ENCODE results near the gene OR2AK2. TPM values are rescaled to one million over a fixed set of nuclear protein-coding genes. Genes with fewer than 3 reads are reported as not detected.

The OR2AK2 gene
- total and polyA plus RNA-seq, 3 donors from 2014 or later, result 0.38 to 2.2 (median 0.74) TPM

DNA sequence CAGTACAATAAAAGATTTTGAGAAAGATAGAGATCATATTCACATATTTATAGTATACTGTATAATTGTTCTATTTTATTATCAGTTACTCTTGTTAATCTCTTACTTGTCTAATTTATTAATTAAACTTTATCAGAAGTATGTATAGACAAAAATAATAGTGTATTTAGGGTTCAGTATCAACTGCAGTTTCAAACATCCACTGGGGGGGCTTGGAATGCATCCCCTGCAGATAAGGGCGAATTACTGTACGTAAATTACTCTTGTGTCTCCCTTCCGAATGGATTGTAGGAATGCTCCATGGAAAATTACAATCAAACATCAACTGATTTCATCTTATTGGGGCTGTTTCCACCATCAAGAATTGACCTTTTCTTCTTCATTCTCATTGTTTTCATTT, 16.5 kb upstream of the OR2AK2 start, which contains the start of gene OR2L8:
TSS of gene OR2L8 (plus strand) at position 301 of the 400 bp plus-strand sequence. CDS start at position 301, 0 bp downstream.
- no peak for TF ChIP-seq POLR2A (IDR thresholded peaks at IDR 0.05)
- TF ChIP-seq, protein P1, sequence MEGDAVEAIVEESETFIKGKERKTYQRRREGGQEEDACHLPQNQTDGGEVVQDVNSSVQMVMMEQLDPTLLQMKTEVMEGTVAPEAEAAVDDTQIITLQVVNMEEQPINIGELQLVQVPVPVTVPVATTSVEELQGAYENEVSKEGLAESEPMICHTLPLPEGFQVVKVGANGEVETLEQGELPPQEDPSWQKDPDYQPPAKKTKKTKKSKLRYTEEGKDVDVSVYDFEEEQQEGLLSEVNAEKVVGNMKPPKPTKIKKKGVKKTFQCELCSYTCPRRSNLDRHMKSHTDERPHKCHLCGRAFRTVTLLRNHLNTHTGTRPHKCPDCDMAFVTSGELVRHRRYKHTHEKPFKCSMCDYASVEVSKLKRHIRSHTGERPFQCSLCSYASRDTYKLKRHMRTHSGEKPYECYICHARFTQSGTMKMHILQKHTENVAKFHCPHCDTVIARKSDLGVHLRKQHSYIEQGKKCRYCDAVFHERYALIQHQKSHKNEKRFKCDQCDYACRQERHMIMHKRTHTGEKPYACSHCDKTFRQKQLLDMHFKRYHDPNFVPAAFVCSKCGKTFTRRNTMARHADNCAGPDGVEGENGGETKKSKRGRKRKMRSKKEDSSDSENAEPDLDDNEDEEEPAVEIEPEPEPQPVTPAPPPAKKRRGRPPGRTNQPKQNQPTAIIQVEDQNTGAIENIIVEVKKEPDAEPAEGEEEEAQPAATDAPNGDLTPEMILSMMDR (IDR thresholded peaks at IDR 0.05), result no peak
- WGBS, 2 donors, result 85 to 90% methylated on average over 3 of the region's 3 CpGs
- H3K27ac ChIP-seq, result no peak within 1 kb of the TSS
- intact Hi-C loops (cut with DNase I; ENCODE audit: low total_unique reads), result no loop called here
- no peak within 1 kb of the TSS for H3K4me3 ChIP-seq
- H3K4me1 ChIP-seq, result no peaks in the 10 kb centered on the region
- no peaks in the 10 kb centered on the region for H3K27me3 ChIP-seq
- no peaks in the 10 kb centered on the region for H3K9me3 ChIP-seq
- H3K36me3 ChIP-seq (ENCODE audit: low read depth, missing control alignments), result no peaks in the 10 kb centered on the region
- DNase-seq, result no peak

DNA sequence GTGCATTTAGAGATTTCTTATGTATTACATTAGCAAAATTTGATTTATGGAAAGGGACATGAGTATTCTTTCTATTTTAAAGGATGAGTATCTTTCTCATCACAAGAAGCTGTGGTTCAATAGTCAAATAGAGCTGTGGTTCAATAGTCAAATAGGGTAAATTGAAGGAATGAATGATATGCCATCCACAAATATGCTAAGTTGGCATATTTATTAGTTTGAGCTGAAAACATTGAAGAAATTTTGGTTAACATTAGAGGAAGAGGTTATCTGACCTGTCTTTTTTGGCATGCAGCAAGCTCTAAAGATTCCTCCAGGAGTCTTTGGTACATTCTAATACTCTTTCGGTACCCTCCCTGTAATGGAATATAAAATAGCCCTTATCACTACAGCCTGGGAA, 11.6 kb upstream of the OR2AK2 start:
- Histone ChIP-seq H3K4me1 (no peaks in the 10 kb centered on the region), H3K27ac (no peak overlapping the region), H3K9me3 (no peaks in the 10 kb centered on the region), H3K27me3 (no peaks in the 10 kb centered on the region), H3K4me3 (no peak overlapping the region), H3K36me3 (ENCODE audit: low read depth, missing control alignments) (no peaks in the 10 kb centered on the region)
- no peak for TF ChIP-seq POLR2A (IDR thresholded peaks at IDR 0.05)
- TF ChIP-seq, protein P1 (IDR thresholded peaks at IDR 0.05), result no peak
- no peak for DNase-seq
- 70 to 92% methylated on average over 1 of the region's 1 CpG for WGBS, 2 donors
- intact Hi-C loops (cut with DNase I; ENCODE audit: low total_unique reads), result no loop called here

DNA sequence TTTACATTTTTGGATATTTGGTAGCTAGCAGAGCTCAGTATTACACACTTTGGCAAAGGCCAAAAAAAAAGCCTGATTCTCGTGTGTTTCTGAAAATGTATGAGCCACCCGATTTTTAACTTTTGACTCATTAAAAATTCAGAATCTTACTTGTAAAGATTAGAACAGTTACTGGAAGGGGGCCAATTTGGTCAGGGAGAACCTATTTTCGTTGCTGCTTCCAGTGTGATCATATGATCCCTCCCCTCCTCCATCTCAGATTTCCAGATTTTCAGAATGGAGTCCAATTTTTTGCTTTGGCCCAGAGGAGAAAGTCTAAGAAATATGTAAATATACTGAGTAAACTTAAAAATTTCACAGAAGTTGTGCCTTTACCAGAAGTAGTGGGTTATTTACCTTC, 3.2 kb upstream of the OR2AK2 start:
- 30 to 42% methylated on average over 3 of the region's 3 CpGs for WGBS, 2 donors

GRCh38 chr1:247962911-247963588, 2.0 kb upstream of the OR2AK2 start:
- intact Hi-C loops (cut with DNase I; ENCODE audit: low total_unique reads), result no loop called here
- no peaks in the 10 kb centered on the region for H3K36me3 ChIP-seq (ENCODE audit: low read depth, missing control alignments)
- no peak for TF ChIP-seq POLR2A (IDR thresholded peaks at IDR 0.05)
- TF ChIP-seq, protein P1 (IDR thresholded peaks at IDR 0.05), result no peak
- no peak for DNase-seq
- H3K27ac ChIP-seq, result no peak overlapping the region
- H3K27me3 ChIP-seq, result no peaks in the 10 kb centered on the region
- WGBS, 2 donors, result 75 to 76% methylated on average over 4 of the region's 4 CpGs
- H3K4me3 ChIP-seq, result no peak overlapping the region
- no peaks in the 10 kb centered on the region for H3K9me3 ChIP-seq
- no peaks in the 10 kb centered on the region for H3K4me1 ChIP-seq

More for the DNA sequence above, 3.2 kb upstream of the OR2AK2 start:
- H3K9me3 ChIP-seq, result no peaks in the 10 kb centered on the region
- H3K4me3 ChIP-seq, result no peak overlapping the region
- H3K27ac ChIP-seq, result no peak overlapping the region
- no peaks in the 10 kb centered on the region for H3K4me1 ChIP-seq
- no peak for DNase-seq
- H3K36me3 ChIP-seq (ENCODE audit: low read depth, missing control alignments), result no peaks in the 10 kb centered on the region
- no peaks in the 10 kb centered on the region for H3K27me3 ChIP-seq
- intact Hi-C loops (cut with DNase I; ENCODE audit: low total_unique reads), result no loop called here
- TF ChIP-seq, protein P1 (IDR thresholded peaks at IDR 0.05), result no peak
- TF ChIP-seq POLR2A (IDR thresholded peaks at IDR 0.05), result no peak
